Measurements from ENCODE around the gene ERCC1. TPM values are rescaled to one million over a fixed set of nuclear protein-coding genes. Genes with fewer than 3 reads are reported as not detected.

ERCC1 gene
- total and polyA plus RNA-seq, 8 donors = 7.8 to 79.3 (median 49.5) TPM

GRCh38 chr19:45440873-45441654 lies 17.3 kb upstream of the ERCC1 start:
- Histone ChIP-seq H3K27me3 (no peaks in the 10 kb centered on the region), H3K4me3 (no peak overlapping the region), H3K36me3 (no peaks in the 10 kb centered on the region), H3K27ac (peak overlapping the region in 4 of 5 donors; percentile 88 to 97 (median 92)), H3K4me1 (peaks cover 14 to 50% (median 35%) of the 10 kb centered on the region in 4 donors), H3K9me3 (no peaks in the 10 kb centered on the region)
- no peak for TF ChIP-seq POLR2A (IDR thresholded peaks at IDR 0.05)
- no peak for TF ChIP-seq CTCF (IDR thresholded peaks at IDR 0.05)
- no peak for TF ChIP-seq POLR2AphosphoS5 (IDR thresholded peaks at IDR 0.05)
- TF ChIP-seq EP300 (IDR thresholded peaks at IDR 0.05) = no peak
- WGBS, 5 donors = 84 to 93% (median 91%) methylated on average over 9 of the region's 9 CpGs
- intact Hi-C loops (cut with DNase I; ENCODE audit: low total_unique reads) = loop anchor here (5.0 kb wide), 1 partner anchor 36 kb away; no protein-coding TSS in a partner anchor
- no peak for DNase-seq

GRCh38 chr19:45440259-45440638 lies 16.5 kb upstream of the ERCC1 start:
- Histone ChIP-seq H3K27ac (peak overlapping the region; percentile 88 to 97 (median 93)), H3K36me3 (no peaks in the 10 kb centered on the region), H3K4me3 (peak overlapping the region; percentile 57 to 77 (median 64)), H3K4me1 (peaks cover 14 to 50% (median 35%) of the 10 kb centered on the region in 4 donors), H3K27me3 (no peaks in the 10 kb centered on the region), H3K9me3 (no peaks in the 10 kb centered on the region)
- 58 to 71% (median 67%) methylated on average over 9 of the region's 9 CpGs for WGBS, 5 donors
- no peak for TF ChIP-seq EP300 (IDR thresholded peaks at IDR 0.05)
- no peak for TF ChIP-seq CTCF (IDR thresholded peaks at IDR 0.05)
- TF ChIP-seq POLR2AphosphoS5 (IDR thresholded peaks at IDR 0.05) = no peak
- no peak for TF ChIP-seq POLR2A (IDR thresholded peaks at IDR 0.05)
- intact Hi-C loops (cut with DNase I; ENCODE audit: low total_unique reads) = loop anchor here (5.0 kb wide), 1 partner anchor 37 kb away; no protein-coding TSS in a partner anchor
- DNase-seq = no peak

- DNase-seq = peak; percentile 85 to 95
- Histone ChIP-seq H3K36me3 (no peaks in the 10 kb centered on the region), H3K9me3 (no peaks in the 10 kb centered on the region), H3K27ac (peak overlapping the region; percentile 88 to 97 (median 93)), H3K4me3 (peak overlapping the region; percentile 57 to 77 (median 64)), H3K4me1 (peaks cover 10 to 44% (median 31%) of the 10 kb centered on the region in 4 donors), H3K27me3 (no peaks in the 10 kb centered on the region)
- 0 to 1% (median 1%) methylated on average over 38 to 78 of the region's 78 CpGs for WGBS, 5 donors
- TF ChIP-seq POLR2A (IDR thresholded peaks at IDR 0.05) (no peak), EP300 (IDR thresholded peaks at IDR 0.05) (no peak), POLR2AphosphoS5 (IDR thresholded peaks at IDR 0.05) (peak in 2 of 3 donors; percentile 17 to 31), CTCF (IDR thresholded peaks at IDR 0.05) (peak in 6 of 7 experiments; percentile 69 to 100 (median 98))
- intact Hi-C loops (cut with DNase I; ENCODE audit: low total_unique reads) = loop anchor here (5.0 kb wide), 1 partner anchor 38 kb away; no protein-coding TSS in a partner anchor
Observed at GRCh38 chr19:45439569-45440258, 16.0 kb upstream of the ERCC1 start.

- intact Hi-C loops (cut with DNase I; ENCODE audit: low total_unique reads) = no loop called here
- Histone ChIP-seq H3K9me3 (no peaks in the 10 kb centered on the region), H3K27ac (peak overlapping the region in 4 of 5 donors; percentile 88 to 97 (median 92)), H3K4me3 (peak overlapping the region; percentile 57 to 77 (median 64)), H3K27me3 (no peaks in the 10 kb centered on the region), H3K36me3 (no peaks in the 10 kb centered on the region), H3K4me1 (peaks cover 5 to 39% (median 26%) of the 10 kb centered on the region in 4 donors)
- 27 to 38% (median 31%) methylated on average over 10 of the region's 10 CpGs for WGBS, 5 donors
- DNase-seq = no peak
- TF ChIP-seq EP300 (IDR thresholded peaks at IDR 0.05) = no peak
- TF ChIP-seq POLR2AphosphoS5 (IDR thresholded peaks at IDR 0.05) = no peak
- TF ChIP-seq POLR2A (IDR thresholded peaks at IDR 0.05) = no peak
Observed at GRCh38 chr19:45439190-45439568, 15.5 kb upstream of the ERCC1 start.

Data from stomach (tissue), 9 donors.